ENCODE results near the gene C1QTNF1.

- TF ChIP-seq CTCF (IDR thresholded peaks at IDR 0.05), result no peak
- TF ChIP-seq POLR2A (IDR thresholded peaks at IDR 0.05), result no peak
Observed at GRCh38 chr17:79007504-79008381, 16.2 kb upstream of the C1QTNF1 start.

Measured in testis (tissue), 2 donors.